ENCODE results near the gene DAB1.

DNA sequence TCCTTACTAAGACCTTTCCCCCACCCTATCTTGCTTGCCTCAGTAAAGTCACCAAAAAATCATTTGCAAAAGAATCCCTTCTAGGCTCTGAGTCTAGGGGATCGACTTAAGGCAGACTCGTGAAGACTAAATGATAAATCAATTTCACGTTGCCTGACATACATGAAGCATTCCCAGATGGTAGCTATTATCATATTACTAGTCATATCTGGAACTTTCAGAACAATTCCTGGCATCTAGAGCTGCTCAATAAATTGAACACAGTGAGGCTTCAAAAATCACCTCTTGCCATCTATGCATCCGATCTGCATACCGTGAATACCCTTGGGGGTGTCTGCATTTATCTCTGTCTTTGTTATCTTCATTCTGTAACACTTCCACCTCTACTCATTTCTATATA lies 49.6 kb upstream of the DAB1 start:
- TF ChIP-seq CTCF (IDR thresholded peaks at IDR 0.05) (no peak), POLR2A (IDR thresholded peaks at IDR 0.05) (no peak)

Measured in right lobe of liver (tissue), 4 donors.